ENCODE measurements around the gene C16orf87. TPM values are rescaled to one million over a fixed set of nuclear protein-coding genes. Genes with fewer than 3 reads are reported as not detected.
A peak's percentile ranks its signal among the peaks of the same experiment; 100 is the strongest.

C16orf87 gene
- total RNA-seq, 4 donors from 2014 or later = 4.1 to 5.9 (median 5.3) TPM

DNA sequence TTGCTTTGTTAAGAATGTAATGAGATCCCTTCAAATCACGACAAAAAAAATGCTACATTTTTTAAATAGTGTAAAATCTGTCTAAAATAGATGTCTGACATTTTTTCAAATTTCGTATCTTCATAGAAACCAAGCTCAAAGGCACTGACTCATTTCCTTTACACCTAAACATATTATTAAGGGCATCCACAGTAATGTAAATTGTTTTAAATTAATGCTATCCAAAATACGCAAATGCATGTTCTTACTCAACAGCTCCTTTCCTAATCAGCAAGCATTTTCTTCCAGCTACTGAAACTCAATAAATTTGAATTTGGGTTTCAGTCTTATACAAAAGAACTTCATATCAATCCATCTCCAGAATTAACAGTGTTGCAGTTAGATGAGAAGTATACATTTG, 4.3 kb downstream of the C16orf87 start:
- TF ChIP-seq POLR2A (IDR thresholded peaks at IDR 0.05) = no peak
- TF ChIP-seq, protein P1, sequence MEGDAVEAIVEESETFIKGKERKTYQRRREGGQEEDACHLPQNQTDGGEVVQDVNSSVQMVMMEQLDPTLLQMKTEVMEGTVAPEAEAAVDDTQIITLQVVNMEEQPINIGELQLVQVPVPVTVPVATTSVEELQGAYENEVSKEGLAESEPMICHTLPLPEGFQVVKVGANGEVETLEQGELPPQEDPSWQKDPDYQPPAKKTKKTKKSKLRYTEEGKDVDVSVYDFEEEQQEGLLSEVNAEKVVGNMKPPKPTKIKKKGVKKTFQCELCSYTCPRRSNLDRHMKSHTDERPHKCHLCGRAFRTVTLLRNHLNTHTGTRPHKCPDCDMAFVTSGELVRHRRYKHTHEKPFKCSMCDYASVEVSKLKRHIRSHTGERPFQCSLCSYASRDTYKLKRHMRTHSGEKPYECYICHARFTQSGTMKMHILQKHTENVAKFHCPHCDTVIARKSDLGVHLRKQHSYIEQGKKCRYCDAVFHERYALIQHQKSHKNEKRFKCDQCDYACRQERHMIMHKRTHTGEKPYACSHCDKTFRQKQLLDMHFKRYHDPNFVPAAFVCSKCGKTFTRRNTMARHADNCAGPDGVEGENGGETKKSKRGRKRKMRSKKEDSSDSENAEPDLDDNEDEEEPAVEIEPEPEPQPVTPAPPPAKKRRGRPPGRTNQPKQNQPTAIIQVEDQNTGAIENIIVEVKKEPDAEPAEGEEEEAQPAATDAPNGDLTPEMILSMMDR (IDR thresholded peaks at IDR 0.05) = no peak
- TF ChIP-seq EP300 (IDR thresholded peaks at IDR 0.05) = no peak
- H3K9me3 ChIP-seq = no peaks in the 10 kb centered on the region
- H3K4me1 ChIP-seq = peaks cover 0 to 19% (median 0%) of the 10 kb centered on the region in 4 donors
- no peak overlapping the region for H3K4me3 ChIP-seq
- no peak overlapping the region for H3K27ac ChIP-seq
- no peak for DNase-seq (ENCODE audit: low spot score in 2 of 2)
- H3K27me3 ChIP-seq = no peaks in the 10 kb centered on the region
- WGBS, 2 donors = 80 to 82% methylated on average over 3 of the region's 3 CpGs
- H3K36me3 ChIP-seq = no peaks in the 10 kb centered on the region

DNA sequence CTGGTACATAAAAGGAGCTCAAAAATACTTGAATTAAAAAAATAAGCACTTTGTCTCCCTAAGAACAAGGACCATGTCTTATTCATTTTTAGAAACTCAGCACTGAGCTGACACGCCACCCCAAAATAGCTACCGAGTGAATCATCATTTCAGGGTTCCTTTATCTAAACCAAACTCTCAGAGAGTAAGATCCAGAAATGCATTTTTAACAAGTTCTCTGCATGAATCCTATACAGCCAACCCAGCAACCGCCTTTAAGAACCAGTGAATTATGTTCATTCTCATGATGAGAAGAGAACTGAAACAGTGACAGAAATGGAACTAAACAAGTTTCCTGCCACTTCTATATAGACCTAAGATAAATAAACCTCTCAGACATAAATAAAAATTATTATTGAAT, 8.7 kb downstream of the C16orf87 start:
- Histone ChIP-seq H3K36me3 (no peaks in the 10 kb centered on the region), H3K27ac (peak overlapping the region in 1 of 4 donors; percentile 18), H3K4me1 (no peaks in the 10 kb centered on the region), H3K4me3 (no peak overlapping the region), H3K9me3 (no peaks in the 10 kb centered on the region), H3K27me3 (no peaks in the 10 kb centered on the region)
- 39 to 48% methylated on average over 3 of the region's 3 CpGs for WGBS, 2 donors
- no peak for DNase-seq (ENCODE audit: low spot score in 2 of 2)
- no peak for TF ChIP-seq POLR2A (IDR thresholded peaks at IDR 0.05)
- TF ChIP-seq, protein P1 (IDR thresholded peaks at IDR 0.05) = no peak
- no peak for TF ChIP-seq EP300 (IDR thresholded peaks at IDR 0.05)

DNA sequence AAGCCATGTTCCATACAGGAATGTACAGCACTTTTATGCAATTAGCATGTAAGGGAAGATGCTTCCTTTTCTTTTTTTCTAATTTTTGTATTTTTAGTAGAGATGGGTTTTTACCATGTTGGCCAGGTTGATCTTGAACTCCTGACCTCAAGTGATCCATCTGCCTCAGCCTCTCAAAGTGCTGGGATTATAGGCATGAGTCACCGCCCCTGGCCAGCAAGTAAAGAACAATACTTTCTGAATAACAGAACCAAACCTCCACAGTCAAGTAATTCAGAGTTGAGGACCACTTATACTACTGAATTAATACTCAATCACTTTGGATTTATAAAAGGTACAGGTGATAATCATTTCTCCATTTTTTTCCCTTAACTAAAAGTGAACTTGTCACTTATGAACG, 13.0 kb downstream of the C16orf87 start:
- no peaks in the 10 kb centered on the region for H3K27me3 ChIP-seq
- no peaks in the 10 kb centered on the region for H3K36me3 ChIP-seq
- TF ChIP-seq, protein P1 (IDR thresholded peaks at IDR 0.05) = no peak
- TF ChIP-seq POLR2A (IDR thresholded peaks at IDR 0.05) (no peak), EP300 (IDR thresholded peaks at IDR 0.05) (no peak)
- no peak for DNase-seq (ENCODE audit: low spot score in 2 of 2)
- H3K4me3 ChIP-seq = no peak overlapping the region
- no peak overlapping the region for H3K27ac ChIP-seq
- WGBS, 2 donors = 77 to 82% methylated on average over 2 of the region's 2 CpGs
- no peaks in the 10 kb centered on the region for H3K4me1 ChIP-seq
- peaks cover 0 to 8% (median 3%) of the 10 kb centered on the region in 4 donors for H3K9me3 ChIP-seq

DNA sequence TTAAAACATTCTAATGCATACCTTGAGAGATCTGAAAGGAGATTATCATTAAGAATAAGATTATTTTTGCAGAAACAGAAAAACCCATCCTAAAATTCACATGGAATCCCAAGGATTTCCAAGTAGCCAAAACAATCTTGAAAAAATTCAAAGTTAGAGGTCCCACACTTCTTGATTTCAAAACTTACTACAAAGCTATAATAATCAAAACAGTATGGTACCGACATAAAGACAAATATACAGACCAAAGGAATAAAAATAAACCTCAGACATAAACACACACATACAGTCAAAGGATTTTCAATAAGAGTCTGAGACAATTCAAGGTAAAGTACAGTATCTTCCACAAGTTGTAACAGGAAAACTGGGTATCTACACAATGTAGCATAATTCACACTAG, 16.2 kb downstream of the C16orf87 start:
- no peak for DNase-seq (ENCODE audit: low spot score in 2 of 2)
- WGBS, 2 donors = 100% methylated on average over 1 of the region's 1 CpG
- TF ChIP-seq, protein P1 (IDR thresholded peaks at IDR 0.05) = no peak
- no peak for TF ChIP-seq EP300 (IDR thresholded peaks at IDR 0.05)
- TF ChIP-seq POLR2A (IDR thresholded peaks at IDR 0.05) = no peak
- Histone ChIP-seq H3K4me3 (no peak overlapping the region), H3K27me3 (no peaks in the 10 kb centered on the region), H3K27ac (no peak overlapping the region), H3K36me3 (no peaks in the 10 kb centered on the region), H3K9me3 (peaks cover 0 to 8% (median 3%) of the 10 kb centered on the region in 4 donors), H3K4me1 (peaks cover 0 to 10% (median 2%) of the 10 kb centered on the region in 4 donors)

DNA sequence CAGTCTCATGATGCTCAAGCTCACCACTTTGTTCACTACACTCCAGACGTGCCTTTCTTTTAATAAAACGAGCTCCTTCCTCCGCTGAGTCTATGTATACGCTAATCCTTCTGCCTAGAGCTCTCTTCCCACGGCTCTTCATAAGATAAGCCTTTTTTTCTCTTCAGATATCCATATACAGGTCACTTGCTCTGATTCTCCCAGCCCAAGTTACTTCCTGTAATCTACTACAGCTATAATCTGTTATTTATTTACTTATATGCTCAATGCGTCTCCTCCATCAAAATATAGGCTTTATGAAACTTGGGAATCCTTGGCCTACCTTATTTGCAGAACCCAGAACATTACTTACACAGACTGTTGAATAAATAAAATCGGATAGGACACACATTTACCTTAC, 17.4 kb downstream of the C16orf87 start:
- Histone ChIP-seq H3K27ac (no peak overlapping the region), H3K4me3 (no peak overlapping the region), H3K36me3 (no peaks in the 10 kb centered on the region), H3K27me3 (no peaks in the 10 kb centered on the region), H3K4me1 (peaks cover 0 to 19% (median 4%) of the 10 kb centered on the region in 4 donors), H3K9me3 (peaks cover 0 to 8% (median 3%) of the 10 kb centered on the region in 4 donors)
- TF ChIP-seq EP300 (IDR thresholded peaks at IDR 0.05) = no peak
- no peak for TF ChIP-seq POLR2A (IDR thresholded peaks at IDR 0.05)
- TF ChIP-seq, protein P1 (IDR thresholded peaks at IDR 0.05) = no peak
- WGBS, 2 donors = 94 to 96% methylated on average over 7 of the region's 7 CpGs
- no peak for DNase-seq (ENCODE audit: low spot score in 2 of 2)

All from tibial nerve (tissue), 4 donors.